ENCODE data around the gene TMEM156. TPM values are rescaled to one million over a fixed set of nuclear protein-coding genes. Genes with fewer than 3 reads are reported as not detected.

The TMEM156 gene
- total and polyA plus RNA-seq, 10 of the 15 experiments (the other 5 are each of a cell fraction or from before 2014, with no cell fraction given), result 20.8 to 48.3 (median 32.7) TPM

DNA sequence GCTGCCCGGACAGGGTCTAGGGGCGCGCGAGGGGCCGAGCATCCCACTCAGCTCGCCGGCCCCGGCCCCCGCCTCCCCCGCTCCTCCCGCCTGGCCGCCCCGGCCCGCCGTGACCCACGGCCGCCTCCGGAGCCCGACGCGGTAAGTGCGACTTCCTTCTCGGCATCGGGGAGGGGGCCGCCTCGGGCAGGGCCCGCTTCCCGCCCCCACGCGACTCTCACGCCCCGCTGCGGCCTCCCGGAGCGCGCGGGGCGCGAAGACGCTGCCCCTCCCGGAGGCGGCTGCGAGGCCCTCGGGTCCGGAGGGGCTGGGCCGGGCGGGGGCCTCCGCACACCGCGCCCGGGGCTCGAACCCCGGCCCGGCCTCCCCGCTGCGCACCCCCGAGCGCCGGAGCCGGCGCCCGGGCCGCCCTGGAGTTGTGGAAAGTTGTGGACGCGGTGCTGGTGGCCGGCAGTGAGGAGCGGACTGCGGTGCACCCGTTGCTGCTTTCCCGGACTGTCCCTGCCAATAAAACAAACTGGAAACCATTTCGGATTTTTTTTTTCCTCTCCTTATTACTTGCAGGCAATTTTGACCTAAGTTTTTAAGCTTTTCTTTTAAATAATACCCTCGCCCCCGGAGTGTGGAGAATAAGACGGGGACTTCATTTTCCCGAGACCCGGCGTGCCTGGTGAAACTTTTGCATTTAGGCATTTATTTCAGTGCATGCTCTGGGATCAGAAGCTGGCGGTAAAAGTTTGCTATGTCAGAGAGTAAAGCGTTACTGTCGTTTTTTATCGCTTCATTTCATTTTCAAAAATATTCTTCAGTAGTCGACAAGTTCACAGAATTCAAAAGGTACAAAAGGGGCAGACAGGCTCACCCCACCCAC lies 13.0 kb upstream of the TMEM156 start (continued):
- TF ChIP-seq, protein P1, sequence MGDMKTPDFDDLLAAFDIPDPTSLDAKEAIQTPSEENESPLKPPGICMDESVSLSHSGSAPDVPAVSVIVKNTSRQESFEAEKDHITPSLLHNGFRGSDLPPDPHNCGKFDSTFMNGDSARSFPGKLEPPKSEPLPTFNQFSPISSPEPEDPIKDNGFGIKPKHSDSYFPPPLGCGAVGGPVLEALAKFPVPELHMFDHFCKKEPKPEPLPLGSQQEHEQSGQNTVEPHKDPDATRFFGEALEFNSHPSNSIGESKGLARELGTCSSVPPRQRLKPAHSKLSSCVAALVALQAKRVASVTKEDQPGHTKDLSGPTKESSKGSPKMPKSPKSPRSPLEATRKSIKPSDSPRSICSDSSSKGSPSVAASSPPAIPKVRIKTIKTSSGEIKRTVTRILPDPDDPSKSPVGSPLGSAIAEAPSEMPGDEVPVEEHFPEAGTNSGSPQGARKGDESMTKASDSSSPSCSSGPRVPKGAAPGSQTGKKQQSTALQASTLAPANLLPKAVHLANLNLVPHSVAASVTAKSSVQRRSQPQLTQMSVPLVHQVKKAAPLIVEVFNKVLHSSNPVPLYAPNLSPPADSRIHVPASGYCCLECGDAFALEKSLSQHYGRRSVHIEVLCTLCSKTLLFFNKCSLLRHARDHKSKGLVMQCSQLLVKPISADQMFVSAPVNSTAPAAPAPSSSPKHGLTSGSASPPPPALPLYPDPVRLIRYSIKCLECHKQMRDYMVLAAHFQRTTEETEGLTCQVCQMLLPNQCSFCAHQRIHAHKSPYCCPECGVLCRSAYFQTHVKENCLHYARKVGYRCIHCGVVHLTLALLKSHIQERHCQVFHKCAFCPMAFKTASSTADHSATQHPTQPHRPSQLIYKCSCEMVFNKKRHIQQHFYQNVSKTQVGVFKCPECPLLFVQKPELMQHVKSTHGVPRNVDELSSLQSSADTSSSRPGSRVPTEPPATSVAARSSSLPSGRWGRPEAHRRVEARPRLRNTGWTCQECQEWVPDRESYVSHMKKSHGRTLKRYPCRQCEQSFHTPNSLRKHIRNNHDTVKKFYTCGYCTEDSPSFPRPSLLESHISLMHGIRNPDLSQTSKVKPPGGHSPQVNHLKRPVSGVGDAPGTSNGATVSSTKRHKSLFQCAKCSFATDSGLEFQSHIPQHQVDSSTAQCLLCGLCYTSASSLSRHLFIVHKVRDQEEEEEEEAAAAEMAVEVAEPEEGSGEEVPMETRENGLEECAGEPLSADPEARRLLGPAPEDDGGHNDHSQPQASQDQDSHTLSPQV (IDR thresholded peaks at IDR 0.05), result no peak
- TF ChIP-seq ZNF274 (IDR thresholded peaks at IDR 0.05; ENCODE audit: insufficient read depth, insufficient read length) (no peak), NFYB (IDR thresholded peaks at IDR 0.05; ENCODE audit: insufficient read depth, low read depth, low read length) (no peak)
- TF ChIP-seq, protein P2, sequence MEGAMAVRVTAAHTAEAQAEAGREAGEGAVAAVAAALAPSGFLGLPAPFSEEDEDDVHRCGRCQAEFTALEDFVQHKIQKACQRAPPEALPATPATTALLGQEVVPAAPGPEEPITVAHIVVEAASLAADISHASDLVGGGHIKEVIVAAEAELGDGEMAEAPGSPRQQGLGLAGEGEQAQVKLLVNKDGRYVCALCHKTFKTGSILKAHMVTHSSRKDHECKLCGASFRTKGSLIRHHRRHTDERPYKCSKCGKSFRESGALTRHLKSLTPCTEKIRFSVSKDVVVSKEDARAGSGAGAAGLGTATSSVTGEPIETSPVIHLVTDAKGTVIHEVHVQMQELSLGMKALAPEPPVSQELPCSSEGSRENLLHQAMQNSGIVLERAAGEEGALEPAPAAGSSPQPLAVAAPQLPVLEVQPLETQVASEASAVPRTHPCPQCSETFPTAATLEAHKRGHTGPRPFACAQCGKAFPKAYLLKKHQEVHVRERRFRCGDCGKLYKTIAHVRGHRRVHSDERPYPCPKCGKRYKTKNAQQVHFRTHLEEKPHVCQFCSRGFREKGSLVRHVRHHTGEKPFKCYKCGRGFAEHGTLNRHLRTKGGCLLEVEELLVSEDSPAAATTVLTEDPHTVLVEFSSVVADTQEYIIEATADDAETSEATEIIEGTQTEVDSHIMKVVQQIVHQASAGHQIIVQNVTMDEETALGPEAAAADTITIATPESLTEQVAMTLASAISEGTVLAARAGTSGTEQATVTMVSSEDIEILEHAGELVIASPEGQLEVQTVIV (IDR thresholded peaks at IDR 0.05; ENCODE audit: borderline replicate concordance, partially characterized antibody), result no peak
- TF ChIP-seq, protein P3, sequence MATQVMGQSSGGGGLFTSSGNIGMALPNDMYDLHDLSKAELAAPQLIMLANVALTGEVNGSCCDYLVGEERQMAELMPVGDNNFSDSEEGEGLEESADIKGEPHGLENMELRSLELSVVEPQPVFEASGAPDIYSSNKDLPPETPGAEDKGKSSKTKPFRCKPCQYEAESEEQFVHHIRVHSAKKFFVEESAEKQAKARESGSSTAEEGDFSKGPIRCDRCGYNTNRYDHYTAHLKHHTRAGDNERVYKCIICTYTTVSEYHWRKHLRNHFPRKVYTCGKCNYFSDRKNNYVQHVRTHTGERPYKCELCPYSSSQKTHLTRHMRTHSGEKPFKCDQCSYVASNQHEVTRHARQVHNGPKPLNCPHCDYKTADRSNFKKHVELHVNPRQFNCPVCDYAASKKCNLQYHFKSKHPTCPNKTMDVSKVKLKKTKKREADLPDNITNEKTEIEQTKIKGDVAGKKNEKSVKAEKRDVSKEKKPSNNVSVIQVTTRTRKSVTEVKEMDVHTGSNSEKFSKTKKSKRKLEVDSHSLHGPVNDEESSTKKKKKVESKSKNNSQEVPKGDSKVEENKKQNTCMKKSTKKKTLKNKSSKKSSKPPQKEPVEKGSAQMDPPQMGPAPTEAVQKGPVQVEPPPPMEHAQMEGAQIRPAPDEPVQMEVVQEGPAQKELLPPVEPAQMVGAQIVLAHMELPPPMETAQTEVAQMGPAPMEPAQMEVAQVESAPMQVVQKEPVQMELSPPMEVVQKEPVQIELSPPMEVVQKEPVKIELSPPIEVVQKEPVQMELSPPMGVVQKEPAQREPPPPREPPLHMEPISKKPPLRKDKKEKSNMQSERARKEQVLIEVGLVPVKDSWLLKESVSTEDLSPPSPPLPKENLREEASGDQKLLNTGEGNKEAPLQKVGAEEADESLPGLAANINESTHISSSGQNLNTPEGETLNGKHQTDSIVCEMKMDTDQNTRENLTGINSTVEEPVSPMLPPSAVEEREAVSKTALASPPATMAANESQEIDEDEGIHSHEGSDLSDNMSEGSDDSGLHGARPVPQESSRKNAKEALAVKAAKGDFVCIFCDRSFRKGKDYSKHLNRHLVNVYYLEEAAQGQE (IDR thresholded peaks at IDR 0.05; ENCODE audit: low read depth, low read length), result no peak

All from GM12878 (cell line).